Cerebellar cortex (tissue), 1 donor: ENCODE data around the gene MSRB3.

ENCODE experiments used
- DNase-seq: peaks from one replicate; pipeline ENCODE4 v3.0.0-alpha.2; 2015; ENCODE audit warnings: low spot score

Gene MSRB3

GRCh38 chr12:65392491-65392890, 114.0 kb downstream of the MSRB3 start:
- DNase-seq = no peak

GRCh38 chr12:65403188-65403587, 124.7 kb downstream of the MSRB3 start:
- no peak for DNase-seq

GRCh38 chr12:65407388-65408149, 129.1 kb downstream of the MSRB3 start:
- DNase-seq = no peak

GRCh38 chr12:65408441-65408840, 130.0 kb downstream of the MSRB3 start:
- DNase-seq = no peak

GRCh38 chr12:65409726-65410125, 131.2 kb downstream of the MSRB3 start:
- DNase-seq = no peak

- no peak for DNase-seq
These were observed 132.7 kb downstream of the MSRB3 start for GRCh38 chr12:65411171-65411570.

GRCh38 chr12:65414526-65414925, 136.0 kb downstream of the MSRB3 start:
- no peak for DNase-seq

GRCh38 chr12:65415826-65416225, 137.3 kb downstream of the MSRB3 start:
- no peak for DNase-seq

- DNase-seq = no peak
These were observed 141.0 kb downstream of the MSRB3 start for GRCh38 chr12:65419284-65420072.

- no peak for DNase-seq
These were observed 142.5 kb downstream of the MSRB3 start for GRCh38 chr12:65420941-65421340.

GRCh38 chr12:65427646-65428045, 149.2 kb downstream of the MSRB3 start:
- DNase-seq = no peak

- no peak for DNase-seq
These were observed 151.5 kb downstream of the MSRB3 start for GRCh38 chr12:65430006-65430405.

GRCh38 chr12:65430571-65431306, 152.3 kb downstream of the MSRB3 start:
- peak; percentile 43 for DNase-seq

- DNase-seq = no peak
These were observed 153.6 kb downstream of the MSRB3 start for GRCh38 chr12:65432114-65432513.

- DNase-seq = no peak
These were observed 154.2 kb downstream of the MSRB3 start for GRCh38 chr12:65432651-65433050.

GRCh38 chr12:65434737-65435136, 156.3 kb downstream of the MSRB3 start:
- no peak for DNase-seq

GRCh38 chr12:65443038-65443437, 164.6 kb downstream of the MSRB3 start:
- DNase-seq = no peak

GRCh38 chr12:65444996-65445395, 166.5 kb downstream of the MSRB3 start:
- DNase-seq = no peak

- peak; percentile 82 for DNase-seq
These were observed 168.4 kb downstream of the MSRB3 start for GRCh38 chr12:65446901-65447300.

GRCh38 chr12:65449400-65449799, 170.9 kb downstream of the MSRB3 start:
- DNase-seq = no peak

- DNase-seq = peak; percentile 83
These were observed 172.1 kb downstream of the MSRB3 start for GRCh38 chr12:65450625-65451024.

GRCh38 chr12:65454115-65454787, 175.8 kb downstream of the MSRB3 start:
- DNase-seq = no peak
